Measurements from ENCODE around the gene DYSF.

DNA sequence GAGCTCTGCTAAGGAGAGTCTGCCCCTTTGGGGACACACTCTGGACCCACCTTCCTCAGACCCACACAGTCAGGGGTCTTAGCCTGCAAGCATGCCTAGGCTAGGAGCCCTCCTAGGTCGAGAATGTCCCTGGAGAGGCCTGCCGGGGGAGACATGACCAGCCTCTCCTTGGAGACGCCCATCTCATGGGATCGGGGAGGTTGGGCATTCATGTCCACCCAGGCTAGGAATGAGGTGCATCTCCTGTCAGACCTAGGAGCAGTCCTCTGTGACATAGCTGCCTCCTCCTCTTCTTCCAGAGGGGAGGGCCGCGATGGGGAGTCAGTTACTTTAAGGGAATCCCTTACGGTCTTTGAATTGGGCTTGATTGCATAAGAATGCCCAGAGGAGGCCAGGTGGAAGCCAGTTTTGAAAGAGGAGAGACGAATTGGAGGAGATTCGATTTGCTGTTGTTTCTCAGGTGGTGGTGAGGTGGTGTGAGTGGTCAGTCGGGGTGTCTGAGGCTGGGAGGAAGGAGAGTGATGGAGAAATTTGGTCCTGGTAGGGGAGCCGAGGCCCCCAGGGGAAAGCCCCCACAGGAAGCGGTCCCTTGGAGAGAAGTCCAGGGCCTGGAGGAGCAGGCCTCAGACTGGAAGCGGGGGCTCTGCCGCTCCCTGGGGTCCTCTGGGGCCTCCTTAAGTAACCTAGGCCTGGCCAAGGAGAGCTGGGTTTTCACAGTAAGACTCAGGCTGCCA, 241.3 kb downstream of the DYSF start:
- TF ChIP-seq, protein P1, sequence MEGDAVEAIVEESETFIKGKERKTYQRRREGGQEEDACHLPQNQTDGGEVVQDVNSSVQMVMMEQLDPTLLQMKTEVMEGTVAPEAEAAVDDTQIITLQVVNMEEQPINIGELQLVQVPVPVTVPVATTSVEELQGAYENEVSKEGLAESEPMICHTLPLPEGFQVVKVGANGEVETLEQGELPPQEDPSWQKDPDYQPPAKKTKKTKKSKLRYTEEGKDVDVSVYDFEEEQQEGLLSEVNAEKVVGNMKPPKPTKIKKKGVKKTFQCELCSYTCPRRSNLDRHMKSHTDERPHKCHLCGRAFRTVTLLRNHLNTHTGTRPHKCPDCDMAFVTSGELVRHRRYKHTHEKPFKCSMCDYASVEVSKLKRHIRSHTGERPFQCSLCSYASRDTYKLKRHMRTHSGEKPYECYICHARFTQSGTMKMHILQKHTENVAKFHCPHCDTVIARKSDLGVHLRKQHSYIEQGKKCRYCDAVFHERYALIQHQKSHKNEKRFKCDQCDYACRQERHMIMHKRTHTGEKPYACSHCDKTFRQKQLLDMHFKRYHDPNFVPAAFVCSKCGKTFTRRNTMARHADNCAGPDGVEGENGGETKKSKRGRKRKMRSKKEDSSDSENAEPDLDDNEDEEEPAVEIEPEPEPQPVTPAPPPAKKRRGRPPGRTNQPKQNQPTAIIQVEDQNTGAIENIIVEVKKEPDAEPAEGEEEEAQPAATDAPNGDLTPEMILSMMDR (IDR thresholded peaks at IDR 0.05), result no peak
- no peak for TF ChIP-seq POLR2A (IDR thresholded peaks at IDR 0.05)

Data from lower leg skin (tissue), 3 donors.